BE2C (cell line): Measurements from ENCODE around the gene DGLUCY.

Experiments
- DNase-seq: peaks from one replicate; pipeline ENCODE4 v3.0.0-alpha.2; 2020
- H3K27me3 ChIP-seq: fragments of 250-450 bp; sonication (Bioruptor Pico); 2 replicates; pipeline ENCODE4 v1.5.1; 2020; ENCODE audit warnings: mild to moderate bottlenecking
- H3K36me3 ChIP-seq: fragments of 250-450 bp; sonication (Bioruptor Pico); 2 replicates; pipeline ENCODE4 v1.5.1; 2020; ENCODE audit warnings: mild to moderate bottlenecking
- H3K4me1 ChIP-seq: fragments of 250-450 bp; sonication (Bioruptor Pico); 2 replicates; pipeline ENCODE4 v1.5.1; 2020
- H3K4me3 ChIP-seq: 2 replicates; pipeline ENCODE4 v1.5.1; 2011; ENCODE audit warnings: low read depth, low read length
- H3K9me3 ChIP-seq: fragments of 250-450 bp; sonication (Bioruptor Pico); 2 replicates; pipeline ENCODE4 v1.5.1; 2020
- CTCF ChIP-seq: IDR thresholded peaks from 2 replicates; pipeline ENCODE4 v1.5.1; 2012; ENCODE audit warnings: mild to moderate bottlenecking, low read depth, low read length

Gene DGLUCY

GRCh38 chr14:91273273-91273884, 159.5 kb downstream of the DGLUCY start:
- TF ChIP-seq CTCF, result no peak
- no peaks in the 10 kb centered on the region for H3K36me3 ChIP-seq
- DNase-seq, result no peak
- H3K4me1 ChIP-seq, result no peaks in the 10 kb centered on the region
- H3K4me3 ChIP-seq, result no peak overlapping the region
- no peaks in the 10 kb centered on the region for H3K9me3 ChIP-seq
- H3K27me3 ChIP-seq, result no peaks in the 10 kb centered on the region

- H3K27me3 ChIP-seq, result no peaks in the 10 kb centered on the region
- H3K36me3 ChIP-seq, result no peaks in the 10 kb centered on the region
- DNase-seq, result no peak
- no peaks in the 10 kb centered on the region for H3K9me3 ChIP-seq
- no peak for TF ChIP-seq CTCF
- no peaks in the 10 kb centered on the region for H3K4me1 ChIP-seq
- H3K4me3 ChIP-seq, result no peak overlapping the region
Measured at GRCh38 chr14:91273885-91274273, 160.0 kb downstream of the DGLUCY start.

- TF ChIP-seq CTCF, result no peak
- H3K9me3 ChIP-seq, result no peaks in the 10 kb centered on the region
- no peaks in the 10 kb centered on the region for H3K4me1 ChIP-seq
- no peak overlapping the region for H3K4me3 ChIP-seq
- no peak for DNase-seq
- no peaks in the 10 kb centered on the region for H3K27me3 ChIP-seq
- H3K36me3 ChIP-seq, result no peaks in the 10 kb centered on the region
Measured at GRCh38 chr14:91274796-91275195, 160.9 kb downstream of the DGLUCY start.
